Naive thymus-derived CD4-positive, alpha-beta T cell (primary cell): ENCODE data around the gene TRPC3. TPM values are rescaled to one million over a fixed set of nuclear protein-coding genes. Genes with fewer than 3 reads are reported as not detected.

Experiments used
- ATAC-seq: fragments of 150-1000 bp; cut with Tn5 transposase; 2 replicates; pipeline ENCODE4 v1.10.0; 2021; ENCODE audit warnings: mild to moderate bottlenecking, moderate library complexity
- CTCF ChIA-PET: fragments of 350-600 bp; sonication (Branson Sonifier 250); formaldehyde crosslinking; loops from one replicate; lab custom pipeline; 2021; ENCODE audit warnings: antibody characterized with exemption; lab: Charles Lee
- POLR2A ChIA-PET: fragments of 350-600 bp; sonication (Branson Sonifier 250); formaldehyde crosslinking; loops from one replicate; lab custom pipeline; 2021; ENCODE audit warnings: antibody characterized with exemption, inconsistent platforms; lab: Charles Lee
- DNase-seq, 9 donors: peaks; one replicate each; pipeline versions ENCODE4 v3.0.0 to v3.0.0-alpha.2; 2020 to 2022; ENCODE audit warnings: mixed read lengths in 1 of 9
- H3K27ac ChIP-seq: one replicate; pipeline ENCODE4 v1.7.0; 2013; ENCODE audit warnings: mild to moderate bottlenecking, low read depth, low read length, moderate library complexity
- H3K27me3 ChIP-seq, 2 donors: one replicate each; pipeline ENCODE4 v1.7.0; 2013; ENCODE audit warnings: low read length in 2 of 2, mild to moderate bottlenecking in 2 of 2, moderate library complexity in 2 of 2; ENCODE audit not compliant: control insufficient read depth in 2 of 2, insufficient read depth in 2 of 2
- H3K36me3 ChIP-seq, 3 experiments: 1 replicate in 2 of 3; 2 replicates in 1 of 3; pipeline ENCODE4 v1.7.0; 2013; ENCODE audit warnings: low read length in 3 of 3, mild to moderate bottlenecking in 3 of 3, moderate library complexity in 1 of 3; ENCODE audit not compliant: insufficient read depth in 3 of 3, control insufficient read depth in 2 of 3
- H3K4me1 ChIP-seq, 2 donors: one replicate each; pipeline ENCODE4 v1.7.0; 2013; ENCODE audit warnings: low read length in 2 of 2, mild to moderate bottlenecking in 2 of 2, moderate library complexity in 1 of 2; ENCODE audit not compliant: control insufficient read depth in 2 of 2, insufficient read depth in 2 of 2
- H3K4me3 ChIP-seq: 2 replicates; pipeline ENCODE4 v1.7.0; 2013; ENCODE audit warnings: mild to moderate bottlenecking, low read length
- H3K9me3 ChIP-seq, 3 experiments: 1 replicate in 2 of 3; 2 replicates in 1 of 3; pipeline ENCODE4 v1.7.0; 2013; ENCODE audit warnings: low read length in 3 of 3; ENCODE audit not compliant: control insufficient read depth in 2 of 3
- H3K27ac Mint-ChIP-seq, 9 donors: one replicate each; pipeline ENCODE4 v1.8.0; 2020 to 2022; ENCODE audit warnings: mixed read lengths in 9 of 9, mild to moderate bottlenecking in 8 of 9, moderate library complexity in 5 of 9, inconsistent platforms in 2 of 9
- H3K27me3 Mint-ChIP-seq, 5 donors: one replicate each; pipeline ENCODE4 v1.8.0; 2021 to 2022; ENCODE audit warnings: mixed read lengths in 5 of 5, mild to moderate bottlenecking in 1 of 5
- H3K36me3 Mint-ChIP-seq, 5 donors: one replicate each; pipeline ENCODE4 v1.8.0; 2020 to 2022; ENCODE audit warnings: mixed read lengths in 5 of 5, mild to moderate bottlenecking in 3 of 5, inconsistent platforms in 1 of 5
- H3K4me1 Mint-ChIP-seq, 7 donors: one replicate each; pipeline ENCODE4 v1.8.0; 2020 to 2022; ENCODE audit warnings: mixed read lengths in 7 of 7, mild to moderate bottlenecking in 3 of 7, inconsistent platforms in 1 of 7
- H3K4me3 Mint-ChIP-seq, 10 donors: one replicate each; pipeline ENCODE4 v1.8.0; 2020 to 2022; ENCODE audit warnings: mild to moderate bottlenecking in 10 of 10, mixed read lengths in 10 of 10, moderate library complexity in 6 of 10, inconsistent platforms in 2 of 10
- H3K9me3 Mint-ChIP-seq, 11 donors: one replicate each; pipeline ENCODE4 v1.8.0; 2020 to 2022; ENCODE audit warnings: mixed read lengths in 11 of 11, mild to moderate bottlenecking in 4 of 11, inconsistent platforms in 1 of 11, moderate library complexity in 1 of 11
- intact Hi-C, 2 donors: fragments of 100-400 bp; cut with micrococcal nuclease; formaldehyde crosslinking; loops; one replicate each; pipeline ENCODE4 v1.15.1; 2023
- polyA plus RNA-seq, 2 donors: library from polyadenylated mRNA; unstranded; fragments of 300-500 nt; fragmentation: Illumina TruSeq; gene quantifications; one replicate each; pipeline ENCODE4 v1.2.3, GENCODE V29; 2021
- total RNA-seq, 6 experiments: library from RNA in 5 of 6; stranded (reverse) in 5 of 6; gene quantifications; 1 replicate in 5 of 6; 2 replicates in 1 of 6; pipeline ENCODE4 v1.2.3 and lab custom pipeline; 2021 to 2026

Gene TRPC3
- total and polyA plus RNA-seq, 7 experiments from 2014 or later: 0.99 TPM; not detected in 6

GRCh38 chr4:121938282-121939092 is 13.4 kb downstream of the TRPC3 start:
- DNase-seq (no peak), ATAC-seq (peak; percentile 60)
- peaks cover 0 to 15% (median 0%) of the 10 kb centered on the region in 7 donors for H3K4me1 Mint-ChIP-seq
- intact Hi-C loops: no loop called here
- Histone ChIP-seq H3K4me3 (no peak overlapping the region), H3K4me1 (peaks cover 0 to 10% of the 10 kb centered on the region in 2 donors), H3K9me3 (no peaks in the 10 kb centered on the region), H3K27me3 (peaks cover 0 to 4% of the 10 kb centered on the region in 2 donors), H3K27ac (no peak overlapping the region), H3K36me3 (no peaks in the 10 kb centered on the region)
- H3K27me3 Mint-ChIP-seq: peaks cover 31 to 63% (median 48%) of the 10 kb centered on the region in 5 donors
- H3K27ac Mint-ChIP-seq: peak overlapping the region in 1 of 9 donors; percentile 3
- CTCF ChIA-PET: no interaction called here
- no peaks in the 10 kb centered on the region for H3K36me3 Mint-ChIP-seq
- peaks cover 0 to 2% (median 0%) of the 10 kb centered on the region in 11 donors for H3K9me3 Mint-ChIP-seq
- no peak overlapping the region for H3K4me3 Mint-ChIP-seq
- POLR2A ChIA-PET: no interaction called here

DNA sequence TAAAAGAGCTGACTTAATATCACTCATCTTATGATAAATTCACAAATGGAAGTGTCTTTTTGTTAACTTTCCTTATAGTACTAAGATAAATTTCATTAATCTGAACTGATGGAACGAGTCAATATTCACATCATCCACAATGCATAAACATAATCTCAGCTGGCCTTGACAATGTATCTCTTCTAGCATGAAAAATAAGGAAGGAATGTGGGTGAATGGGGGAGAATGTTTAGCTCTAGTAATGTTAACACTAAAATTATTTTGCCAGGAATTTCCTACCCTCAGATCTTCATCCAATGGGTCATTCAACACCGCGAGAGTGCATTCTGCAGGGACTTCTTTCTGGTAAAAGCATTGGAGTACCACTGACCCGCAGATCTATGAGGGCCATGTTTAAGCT is 15.8 kb downstream of the TRPC3 start:
- H3K9me3 Mint-ChIP-seq: peaks cover 0 to 2% (median 0%) of the 10 kb centered on the region in 11 donors
- ChIA-PET CTCF (no interaction called here), POLR2A (no interaction called here)
- peak overlapping the region in 1 of 9 donors; percentile 11 for H3K27ac Mint-ChIP-seq
- H3K4me1 Mint-ChIP-seq: peaks cover 0 to 15% (median 0%) of the 10 kb centered on the region in 7 donors
- Histone ChIP-seq H3K36me3 (no peaks in the 10 kb centered on the region), H3K27ac (no peak overlapping the region), H3K27me3 (no peaks in the 10 kb centered on the region), H3K9me3 (no peaks in the 10 kb centered on the region), H3K4me3 (no peak overlapping the region), H3K4me1 (peaks cover 0 to 10% of the 10 kb centered on the region in 2 donors)
- DNase-seq: no peak
- H3K36me3 Mint-ChIP-seq: no peaks in the 10 kb centered on the region
- H3K4me3 Mint-ChIP-seq: no peak overlapping the region
- ATAC-seq: no peak
- H3K27me3 Mint-ChIP-seq: peaks cover 25 to 63% (median 42%) of the 10 kb centered on the region in 5 donors
- intact Hi-C loops: no loop called here

DNA sequence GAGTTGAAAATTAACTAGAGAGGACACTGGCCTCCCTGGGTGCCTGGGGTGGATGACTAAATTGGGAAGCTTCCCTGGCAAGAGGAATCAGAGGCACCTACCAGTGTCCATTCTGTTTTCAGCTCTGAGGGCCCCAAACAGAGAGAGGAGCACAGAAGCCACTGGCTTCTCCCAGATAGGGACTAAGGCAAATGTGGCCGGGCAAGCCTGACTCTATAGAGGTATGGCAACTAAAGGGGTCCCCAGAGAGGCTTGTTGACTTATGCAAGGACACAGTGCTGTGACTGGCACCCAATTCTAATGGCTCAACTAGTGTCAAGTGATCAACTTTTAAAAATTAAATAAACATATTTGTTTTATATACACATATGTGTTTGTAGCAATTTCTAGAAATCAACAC is 17.2 kb downstream of the TRPC3 start:
- Histone ChIP-seq H3K27ac (no peak overlapping the region), H3K36me3 (no peaks in the 10 kb centered on the region), H3K9me3 (no peaks in the 10 kb centered on the region), H3K4me3 (no peak overlapping the region), H3K4me1 (peaks cover 0 to 10% of the 10 kb centered on the region in 2 donors), H3K27me3 (no peaks in the 10 kb centered on the region)
- Mint-ChIP-seq H3K9me3 (peaks cover 0 to 1% (median 0%) of the 10 kb centered on the region in 11 donors), H3K27ac (no peak overlapping the region), H3K36me3 (no peaks in the 10 kb centered on the region), H3K4me3 (no peak overlapping the region), H3K4me1 (peaks cover 0 to 15% (median 0%) of the 10 kb centered on the region in 7 donors), H3K27me3 (peaks cover 27 to 58% (median 45%) of the 10 kb centered on the region in 5 donors)
- POLR2A ChIA-PET: no interaction called here
- intact Hi-C loops: no loop called here
- DNase-seq: no peak
- ATAC-seq: no peak
- CTCF ChIA-PET: no interaction called here

DNA sequence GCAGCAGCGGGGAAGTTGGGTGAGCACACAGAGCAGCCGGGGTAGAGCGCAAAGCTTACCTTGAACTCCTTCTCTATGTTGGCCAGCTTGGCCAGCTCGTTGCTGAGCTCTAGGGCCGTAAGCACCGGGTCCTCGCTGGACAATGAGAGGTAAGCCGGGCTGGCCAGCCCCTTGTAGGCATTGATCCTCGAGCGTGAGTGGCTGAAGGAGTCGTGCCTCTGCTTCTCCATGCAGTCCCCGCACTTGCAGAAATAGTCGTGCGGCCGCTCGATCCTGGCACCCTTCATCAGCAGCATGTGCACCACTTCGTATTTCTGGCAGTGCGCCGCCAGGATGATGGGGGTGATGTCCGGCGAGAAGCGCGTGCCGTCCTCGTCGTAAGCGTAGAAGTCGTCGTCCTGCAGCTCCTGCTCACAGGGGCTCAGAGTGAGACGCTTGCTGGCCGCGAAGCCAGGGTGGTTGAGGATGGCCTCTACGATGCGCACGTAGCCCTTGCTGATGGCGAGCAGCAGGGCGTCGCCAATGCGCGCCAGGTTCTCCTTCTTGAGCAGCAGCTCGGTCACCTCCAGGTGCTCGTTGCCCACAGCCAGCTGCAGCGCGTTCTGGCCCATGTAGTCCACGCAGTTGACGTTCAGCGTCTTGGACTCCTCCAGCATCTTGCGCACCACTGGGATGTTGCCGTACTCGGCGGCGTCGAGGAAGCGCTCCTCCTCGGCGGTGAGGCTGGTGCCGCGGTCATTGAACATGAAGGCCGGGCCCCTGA is 19.5 kb downstream of the TRPC3 start:
- no peak overlapping the region for H3K27ac ChIP-seq
- Mint-ChIP-seq H3K36me3 (no peaks in the 10 kb centered on the region), H3K4me3 (peak overlapping the region in 1 of 10 donors; percentile 25), H3K4me1 (no peaks in the 10 kb centered on the region), H3K27ac (no peak overlapping the region), H3K27me3 (peaks cover 24 to 52% (median 40%) of the 10 kb centered on the region in 5 donors), H3K9me3 (no peaks in the 10 kb centered on the region)
- intact Hi-C loops: no loop called here
- CTCF ChIA-PET: no interaction called here
- H3K9me3 ChIP-seq: no peaks in the 10 kb centered on the region
- POLR2A ChIA-PET: no interaction called here
- ATAC-seq: no peak
- H3K27me3 ChIP-seq: no peaks in the 10 kb centered on the region
- H3K4me3 ChIP-seq: no peak overlapping the region
- no peaks in the 10 kb centered on the region for H3K4me1 ChIP-seq
- no peaks in the 10 kb centered on the region for H3K36me3 ChIP-seq
- DNase-seq: no peak

- Histone ChIP-seq H3K36me3 (no peaks in the 10 kb centered on the region), H3K27me3 (no peaks in the 10 kb centered on the region), H3K27ac (no peak overlapping the region), H3K4me3 (no peak overlapping the region), H3K4me1 (no peaks in the 10 kb centered on the region), H3K9me3 (no peaks in the 10 kb centered on the region)
- no peak overlapping the region for H3K4me3 Mint-ChIP-seq
- peaks cover 24 to 42% (median 39%) of the 10 kb centered on the region in 5 donors for H3K27me3 Mint-ChIP-seq
- no peak overlapping the region for H3K27ac Mint-ChIP-seq
- DNase-seq (no peak), ATAC-seq (no peak)
- ChIA-PET CTCF (interaction anchor here (1.4 kb wide), 1 partner anchor 26 kb away, joined by 3 read pairs; no protein-coding TSS in a partner anchor), POLR2A (no interaction called here)
- intact Hi-C loops: no loop called here
- H3K9me3 Mint-ChIP-seq: no peaks in the 10 kb centered on the region
- no peaks in the 10 kb centered on the region for H3K36me3 Mint-ChIP-seq
- no peaks in the 10 kb centered on the region for H3K4me1 Mint-ChIP-seq
Measured at GRCh38 chr4:121930304-121930703, 21.6 kb downstream of the TRPC3 start.

GRCh38 chr4:121927948-121928347 is 23.9 kb downstream of the TRPC3 start:
- Mint-ChIP-seq H3K36me3 (no peaks in the 10 kb centered on the region), H3K27me3 (peaks cover 24 to 32% (median 28%) of the 10 kb centered on the region in 5 donors), H3K27ac (no peak overlapping the region), H3K4me3 (no peak overlapping the region), H3K9me3 (no peaks in the 10 kb centered on the region), H3K4me1 (no peaks in the 10 kb centered on the region)
- DNase-seq (no peak), ATAC-seq (no peak)
- no peaks in the 10 kb centered on the region for H3K27me3 ChIP-seq
- no peaks in the 10 kb centered on the region for H3K9me3 ChIP-seq
- CTCF ChIA-PET: no interaction called here
- H3K4me1 ChIP-seq: no peaks in the 10 kb centered on the region
- H3K36me3 ChIP-seq: no peaks in the 10 kb centered on the region
- POLR2A ChIA-PET: no interaction called here
- H3K27ac ChIP-seq: no peak overlapping the region
- intact Hi-C loops: no loop called here
- H3K4me3 ChIP-seq: no peak overlapping the region
